BLaER1 treated with 17β-estradiol and CSF1 and Interleukin-3, amounts not matched to agents 10 nM and 100 nM (cell line): Measurements from ENCODE around the gene ABHD11.
A peak's percentile ranks its signal among the peaks of the same experiment; 100 is the strongest.

Experiments used
- H3K27ac ChIP-seq, 11 experiments: shearing (Covaris generic); formaldehyde crosslinking; 2 replicates each; pipeline ENCODE4 v1.8.1; 2022
- H3K27me3 ChIP-seq, 11 experiments: shearing (Covaris generic); formaldehyde crosslinking; 2 replicates each; pipeline ENCODE4 v1.8.1; 2022
- H3K36me3 ChIP-seq, 11 experiments: shearing (Covaris generic); formaldehyde crosslinking; 2 replicates each; pipeline ENCODE4 v1.8.1; 2022
- H3K4me1 ChIP-seq, 10 experiments: shearing (Covaris generic); formaldehyde crosslinking; 2 replicates each; pipeline ENCODE4 v1.8.1; 2022
- H3K4me2 ChIP-seq, 11 experiments: shearing (Covaris generic); formaldehyde crosslinking; 2 replicates each; pipeline ENCODE4 v1.8.1; 2022
- H3K4me3 ChIP-seq, 10 experiments: shearing (Covaris generic); formaldehyde crosslinking; 2 replicates each; pipeline ENCODE4 v1.8.1; 2022
- H3K9ac ChIP-seq, 11 experiments: shearing (Covaris generic); formaldehyde crosslinking; 2 replicates each; pipeline ENCODE4 v1.8.1; 2022
- H3K9me3 ChIP-seq, 11 experiments: shearing (Covaris generic); formaldehyde crosslinking; replicated peaks in 1 of 11; 2 replicates each; pipeline ENCODE4 v1.8.1; 2022
- H4K20me1 ChIP-seq, 11 experiments: shearing (Covaris generic); formaldehyde crosslinking; 2 replicates each; pipeline ENCODE4 v1.8.1; 2022
- Cebpa-rat ChIP-seq, 11 experiments: shearing (Covaris generic); IDR thresholded peaks; 2 replicates each; pipeline ENCODE4 v1.8.1; 2022

ABHD11 gene

GRCh38 chr7:73699370-73700068, 39.1 kb downstream of the ABHD11 start:
- peak overlapping the region in 2 of 11 experiments; percentile 21; a peak in 3 of 22 replicates for H3K9ac ChIP-seq
- peaks cover 51 to 72% (median 53%) of the 10 kb centered on the region in 11 experiments for H3K36me3 ChIP-seq
- H3K4me2 ChIP-seq, result peak overlapping the region in 8 of 11 experiments; percentile 1 to 65 (median 52); a peak in 13 of 22 replicates
- H3K4me1 ChIP-seq, result peaks cover 13 to 56% (median 51%) of the 10 kb centered on the region in 10 experiments
- no peak overlapping the region for H3K4me3 ChIP-seq
- peaks cover 0 to 31% (median 10%) of the 10 kb centered on the region in 11 experiments; a peak in 13 of 22 replicates for H3K27me3 ChIP-seq
- no peak for TF ChIP-seq Cebpa-rat (IDR thresholded peaks at IDR 0.05)
- H3K27ac ChIP-seq, result no peak overlapping the region
- no peaks in the 10 kb centered on the region for H3K9me3 ChIP-seq
- peaks cover 0 to 97% (median 92%) of the 10 kb centered on the region in 11 experiments; a peak in 20 of 22 replicates for H4K20me1 ChIP-seq

GRCh38 chr7:73698410-73698809, 40.2 kb downstream of the ABHD11 start:
- no peak for TF ChIP-seq Cebpa-rat (IDR thresholded peaks at IDR 0.05)
- no peaks in the 10 kb centered on the region for H3K9me3 ChIP-seq
- H3K4me3 ChIP-seq, result no peak overlapping the region
- peaks cover 17 to 58% (median 54%) of the 10 kb centered on the region in 10 experiments for H3K4me1 ChIP-seq
- H3K4me2 ChIP-seq, result no peak overlapping the region
- peaks cover 0 to 100% (median 96%) of the 10 kb centered on the region in 11 experiments; a peak in 21 of 22 replicates for H4K20me1 ChIP-seq
- H3K27me3 ChIP-seq, result peaks cover 0 to 23% (median 10%) of the 10 kb centered on the region in 11 experiments; a peak in 13 of 22 replicates
- no peak overlapping the region for H3K27ac ChIP-seq
- H3K36me3 ChIP-seq, result peaks cover 60 to 81% (median 64%) of the 10 kb centered on the region in 11 experiments
- peak overlapping the region in 1 of 11 experiments; percentile 12; a peak in 1 of 22 replicates for H3K9ac ChIP-seq

GRCh38 chr7:73696372-73696771, 42.2 kb downstream of the ABHD11 start:
- Histone ChIP-seq H3K27ac (no peak overlapping the region), H3K27me3 (peaks cover 0 to 4% (median 0%) of the 10 kb centered on the region in 11 experiments; a peak in 2 of 22 replicates), H4K20me1 (peaks cover 0 to 100% (median 99%) of the 10 kb centered on the region in 11 experiments; a peak in 21 of 22 replicates), H3K9me3 (no peaks in the 10 kb centered on the region), H3K4me1 (peaks cover 35 to 59% (median 46%) of the 10 kb centered on the region in 10 experiments), H3K36me3 (peaks cover 80 to 89% (median 84%) of the 10 kb centered on the region in 11 experiments), H3K4me3 (no peak overlapping the region), H3K4me2 (no peak overlapping the region), H3K9ac (no peak overlapping the region)
- TF ChIP-seq Cebpa-rat (IDR thresholded peaks at IDR 0.05), result no peak

- peak overlapping the region in 1 of 11 experiments; percentile 39; a peak in 2 of 22 replicates for H3K4me2 ChIP-seq
- H3K27me3 ChIP-seq, result no peaks in the 10 kb centered on the region
- peaks cover 86 to 100% (median 96%) of the 10 kb centered on the region in 11 experiments for H3K36me3 ChIP-seq
- H3K27ac ChIP-seq, result no peak overlapping the region
- peaks cover 27 to 69% (median 54%) of the 10 kb centered on the region in 10 experiments for H3K4me1 ChIP-seq
- no peak overlapping the region for H3K9ac ChIP-seq
- no peak overlapping the region for H3K4me3 ChIP-seq
- no peaks in the 10 kb centered on the region for H3K9me3 ChIP-seq
- peaks cover 0 to 100% (median 97%) of the 10 kb centered on the region in 11 experiments; a peak in 21 of 22 replicates for H4K20me1 ChIP-seq
- no peak for TF ChIP-seq Cebpa-rat (IDR thresholded peaks at IDR 0.05)
Observed at GRCh38 chr7:73690646-73691045, 48.0 kb downstream of the ABHD11 start.

- no peak overlapping the region for H3K9ac ChIP-seq
- H4K20me1 ChIP-seq, result peaks cover 0 to 96% (median 82%) of the 10 kb centered on the region in 11 experiments; a peak in 20 of 22 replicates
- H3K27ac ChIP-seq, result no peak overlapping the region
- no peak overlapping the region for H3K4me3 ChIP-seq
- H3K36me3 ChIP-seq, result peaks cover 62 to 84% (median 78%) of the 10 kb centered on the region in 11 experiments
- H3K4me2 ChIP-seq, result no peak overlapping the region
- TF ChIP-seq Cebpa-rat (IDR thresholded peaks at IDR 0.05), result no peak
- H3K9me3 ChIP-seq, result no peaks in the 10 kb centered on the region
- peaks cover 18 to 67% (median 46%) of the 10 kb centered on the region in 10 experiments for H3K4me1 ChIP-seq
- no peaks in the 10 kb centered on the region for H3K27me3 ChIP-seq
Observed at GRCh38 chr7:73688288-73688687, 50.3 kb downstream of the ABHD11 start.
